OCI-LY1 (cell line): Measurements from ENCODE around the gene ERBB2.
A peak's percentile ranks its signal among the peaks of the same experiment; 100 is the strongest.

ENCODE experiments used
- H2AFZ ChIP-seq: fragments of 200-600 bp; sonication (generic), shearing (Covaris generic); 2 replicates; pipeline ENCODE4 v1.6.0; 2014; ENCODE audit warnings: antibody characterized with exemption, mild to moderate bottlenecking, low read length
- H3F3A ChIP-seq: fragments of 200-600 bp; sonication (generic), shearing (Covaris generic); 2 replicates; pipeline ENCODE4 v1.6.0; 2014; ENCODE audit warnings: mild to moderate bottlenecking, antibody characterized with exemption, low read length, moderate library complexity; ENCODE audit not compliant: insufficient read depth
- H3K27ac ChIP-seq: fragments of 200-600 bp; sonication (generic); 2 replicates; pipeline ENCODE4 v1.5.1; 2014; ENCODE audit warnings: low read length, mixed run types, mild to moderate bottlenecking, low read depth; ENCODE audit not compliant: poor library complexity, severe bottlenecking
- H3K27me3 ChIP-seq: fragments of 200-600 bp; sonication (generic); 2 replicates; pipeline ENCODE4 v1.6.0; 2014; ENCODE audit warnings: antibody characterized with exemption, mild to moderate bottlenecking, low read length, moderate library complexity; ENCODE audit not compliant: insufficient read depth
- H3K36me3 ChIP-seq: fragments of 200-600 bp; sonication (generic); 2 replicates; pipeline ENCODE4 v1.6.1; 2014; ENCODE audit warnings: mild to moderate bottlenecking, antibody characterized with exemption, low read length, moderate library complexity, mixed read lengths; ENCODE audit not compliant: insufficient read depth
- H3K4me1 ChIP-seq: fragments of 200-600 bp; sonication (generic); 2 replicates; pipeline ENCODE4 v1.5.1; 2014; ENCODE audit warnings: mild to moderate bottlenecking, low read length, moderate library complexity; ENCODE audit not compliant: insufficient read depth, severe bottlenecking
- H3K4me2 ChIP-seq: fragments of 200-600 bp; sonication (generic), shearing (Covaris generic); 2 replicates; pipeline ENCODE4 v1.6.1; 2014; ENCODE audit warnings: low read length
- H3K4me3 ChIP-seq: fragments of 200-600 bp; sonication (generic); 2 replicates; pipeline ENCODE4 v1.5.1; 2014; ENCODE audit warnings: low read length, low read depth, mild to moderate bottlenecking, mixed read lengths; ENCODE audit not compliant: poor library complexity, severe bottlenecking
- H3K79me2 ChIP-seq: fragments of 200-600 bp; shearing (Covaris generic); 2 replicates; pipeline ENCODE4 v1.6.1; 2016; ENCODE audit warnings: mixed run types, low read length, mixed read lengths; ENCODE audit not compliant: insufficient read depth
- H3K9ac ChIP-seq: fragments of 200-600 bp; sonication (generic), shearing (Covaris generic); 2 replicates; pipeline ENCODE4 v1.6.1; 2014; ENCODE audit warnings: mild to moderate bottlenecking, low read length, mixed read lengths
- H3K9me2 ChIP-seq: fragments of 200-600 bp; sonication (generic), shearing (Covaris generic); 2 replicates; pipeline ENCODE4 v1.6.1; 2014; ENCODE audit warnings: low read depth, mild to moderate bottlenecking, low read length, mixed read lengths
- H3K9me3 ChIP-seq: fragments of 200-600 bp; shearing (Covaris generic); 2 replicates; pipeline ENCODE4 v1.6.1; 2014; ENCODE audit warnings: low read length, mixed read lengths
- H4K20me1 ChIP-seq: fragments of 200-600 bp; sonication (generic), shearing (Covaris generic); 2 replicates; pipeline ENCODE4 v1.6.0; 2016; ENCODE audit warnings: mild to moderate bottlenecking, low read length; ENCODE audit not compliant: insufficient read depth
- CTCF ChIP-seq: fragments of 200-600 bp; sonication (generic), shearing (Covaris generic); IDR thresholded peaks from 2 replicates; pipeline ENCODE4 v1.5.1; 2017; ENCODE audit warnings: mild to moderate bottlenecking, antibody characterized with exemption, low read length, moderate library complexity, mixed read lengths
- EZH2 ChIP-seq: fragments of 200-600 bp; sonication (generic), shearing (Covaris generic); IDR thresholded peaks from 2 replicates; pipeline ENCODE4 v1.8.0; 2017; ENCODE audit warnings: borderline replicate concordance, mixed run types, mild to moderate bottlenecking, antibody characterized with exemption, low read length, moderate library complexity, mixed read lengths

Gene ERBB2

GRCh38 chr17:39772987-39773934, 73.4 kb downstream of the ERBB2 start:
- Histone ChIP-seq H3K4me1 (peaks cover 85% of the 10 kb centered on the region), H3K27me3 (no peaks in the 10 kb centered on the region), H3K9me3 (no peaks in the 10 kb centered on the region), H3K4me3 (peak overlapping the region; percentile 80), H3F3A (peaks cover 6% of the 10 kb centered on the region; the same call in 1 of the 2 replicates), H3K9ac (peak overlapping the region; percentile 84), H2AFZ (no peak overlapping the region), H3K9me2 (no peaks in the 10 kb centered on the region), H3K36me3 (peaks cover 93% of the 10 kb centered on the region), H4K20me1 (no peaks in the 10 kb centered on the region), H3K27ac (peak overlapping the region; percentile 92), H3K79me2 (peaks cover 99% of the 10 kb centered on the region), H3K4me2 (peak overlapping the region; percentile 97)
- TF ChIP-seq CTCF (no peak), EZH2 (no peak)

DNA sequence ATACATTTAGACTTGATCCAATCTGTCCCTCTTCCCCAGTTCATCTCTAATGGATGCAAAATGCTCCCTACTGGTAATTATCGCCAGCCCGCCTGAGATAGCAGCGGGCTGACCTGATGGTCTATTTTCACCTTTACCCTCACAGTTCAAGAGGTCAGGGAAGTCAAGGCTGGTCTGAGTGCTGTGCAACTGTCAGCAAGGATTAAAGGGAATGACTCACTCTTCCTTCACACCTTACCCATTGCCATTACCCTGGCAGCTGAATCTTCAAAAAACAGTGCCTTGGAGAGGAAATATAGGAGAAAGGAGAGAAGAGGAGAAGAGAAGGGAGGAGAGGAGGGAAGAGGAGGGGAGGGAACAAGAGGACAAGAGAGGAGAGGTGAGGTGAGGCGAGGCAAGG, 74.2 kb downstream of the ERBB2 start:
- TF ChIP-seq EZH2 (no peak), CTCF (no peak)
- H3K9ac ChIP-seq, result peak overlapping the region; percentile 84
- no peaks in the 10 kb centered on the region for H3K27me3 ChIP-seq
- peaks cover 89% of the 10 kb centered on the region for H3K36me3 ChIP-seq
- H2AFZ ChIP-seq, result no peak overlapping the region
- peak overlapping the region; percentile 92 for H3K27ac ChIP-seq
- H3K4me2 ChIP-seq, result peak overlapping the region; percentile 97
- no peaks in the 10 kb centered on the region for H4K20me1 ChIP-seq
- H3K79me2 ChIP-seq, result peaks cover 99% of the 10 kb centered on the region
- H3K4me1 ChIP-seq, result peaks cover 85% of the 10 kb centered on the region
- H3K9me3 ChIP-seq, result no peaks in the 10 kb centered on the region
- peaks cover 6% of the 10 kb centered on the region; the same call in 1 of the 2 replicates for H3F3A ChIP-seq
- H3K9me2 ChIP-seq, result no peaks in the 10 kb centered on the region
- peak overlapping the region; percentile 80 for H3K4me3 ChIP-seq

DNA sequence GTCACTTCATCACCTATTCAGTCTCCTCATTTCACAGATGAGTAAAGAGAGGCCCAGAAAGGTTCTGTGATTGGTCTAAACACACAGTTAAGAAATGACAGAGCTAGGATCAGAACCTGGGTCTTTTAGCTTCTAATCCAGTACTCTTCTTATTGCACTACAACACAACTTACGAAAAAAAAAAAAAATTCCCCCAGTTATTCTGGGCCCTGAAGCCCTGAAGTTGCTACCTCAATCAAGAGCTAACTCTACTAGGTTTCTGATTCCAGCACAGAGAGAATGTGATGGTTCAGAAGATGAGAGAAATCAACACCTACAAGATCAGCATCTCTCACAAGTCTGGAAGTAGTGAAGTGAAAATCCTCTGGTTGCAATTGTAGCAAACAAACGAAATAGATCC, 75.2 kb downstream of the ERBB2 start:
- no peaks in the 10 kb centered on the region for H3K27me3 ChIP-seq
- no peaks in the 10 kb centered on the region for H3K9me3 ChIP-seq
- H3K9ac ChIP-seq, result peak overlapping the region; percentile 84
- no peaks in the 10 kb centered on the region for H3K9me2 ChIP-seq
- no peaks in the 10 kb centered on the region for H4K20me1 ChIP-seq
- no peak overlapping the region for H2AFZ ChIP-seq
- peak overlapping the region; percentile 92 for H3K27ac ChIP-seq
- H3K79me2 ChIP-seq, result peaks cover 99% of the 10 kb centered on the region
- H3F3A ChIP-seq, result peaks cover 6% of the 10 kb centered on the region; the same call in 1 of the 2 replicates
- peaks cover 85% of the 10 kb centered on the region for H3K4me1 ChIP-seq
- TF ChIP-seq EZH2 (no peak), CTCF (no peak)
- H3K36me3 ChIP-seq, result peaks cover 84% of the 10 kb centered on the region
- peak overlapping the region; percentile 97 for H3K4me2 ChIP-seq
- H3K4me3 ChIP-seq, result peak overlapping the region; percentile 80
